AG08395 (cell line): ENCODE data around the gene MYO9B.

Experiments
- DNase-seq: peaks from one replicate; pipeline ENCODE4 v3.0.0; 2012; ENCODE audit warnings: mixed read lengths, low spot score

MYO9B gene

DNA sequence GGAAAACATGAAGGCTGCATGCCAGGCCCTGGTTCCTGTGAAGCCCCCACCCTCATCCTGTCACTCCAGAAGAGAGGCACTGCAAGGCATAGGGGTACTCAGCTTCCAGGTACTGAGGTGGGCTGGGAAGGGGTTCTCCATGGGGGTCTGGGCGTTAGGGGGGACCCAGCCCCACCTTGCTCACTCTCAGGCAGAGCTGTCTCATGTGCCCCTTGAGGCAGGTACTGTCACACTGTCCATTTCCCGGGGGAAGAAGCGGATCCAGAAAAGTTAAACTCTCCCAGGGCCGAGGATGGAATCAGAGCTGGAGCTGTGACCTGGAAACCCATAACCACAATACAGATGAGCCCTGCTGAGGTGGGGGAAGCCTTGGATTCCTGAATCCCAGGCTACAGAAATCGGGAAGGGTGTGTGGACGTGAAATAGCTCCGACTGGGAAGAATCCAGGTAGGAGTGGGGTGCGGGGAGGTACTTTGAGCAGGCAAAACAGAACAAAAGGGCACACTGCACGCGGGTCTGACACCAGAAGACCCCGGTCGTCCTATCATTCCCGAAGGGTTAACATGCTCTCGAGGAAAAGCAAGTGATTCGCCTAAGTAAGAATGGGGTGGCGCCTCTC is 139.0 kb downstream of the MYO9B start:
- DNase-seq, result no peak

DNA sequence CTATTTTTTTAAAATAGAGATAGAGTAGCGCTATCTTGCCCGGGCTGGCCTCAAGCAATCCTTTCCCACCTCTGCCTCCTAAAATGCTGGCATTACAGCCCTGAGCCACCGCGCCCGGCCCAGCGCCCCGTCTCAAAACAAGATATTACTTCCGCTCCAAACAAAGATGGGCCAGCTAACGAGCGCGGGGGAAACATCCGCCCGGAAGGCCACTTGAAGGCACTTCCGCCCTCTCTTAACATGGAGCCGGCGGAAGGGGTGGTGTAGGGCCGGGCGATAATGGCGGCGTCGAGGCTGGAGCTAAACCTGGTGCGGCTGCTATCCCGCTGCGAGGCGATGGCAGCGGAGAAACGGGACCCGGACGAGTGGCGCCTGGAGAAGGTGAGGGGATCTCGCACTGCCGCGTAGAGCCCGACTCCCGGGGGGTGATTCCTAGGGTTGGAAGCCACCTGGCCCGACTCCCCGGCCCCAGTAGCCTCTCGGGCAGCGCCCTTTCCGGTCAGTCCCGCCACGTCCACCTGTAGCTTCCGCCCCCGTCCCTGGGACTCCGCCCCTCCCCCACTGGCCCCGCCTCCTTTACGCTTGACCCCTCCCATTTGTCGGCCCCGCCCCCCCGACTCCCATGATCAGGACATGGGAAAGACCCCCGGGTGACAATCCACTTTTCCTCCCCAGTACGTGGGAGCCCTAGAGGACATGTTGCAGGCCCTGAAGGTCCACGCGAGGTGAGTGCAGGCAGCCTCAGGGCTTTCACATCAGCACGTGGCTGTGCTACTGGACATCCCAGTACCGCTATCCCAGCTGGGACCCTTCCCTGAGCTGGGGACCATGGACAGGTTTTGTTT is 139.8 kb downstream of the MYO9B start, which contains the start of gene USE1:
USE1 (plus strand) TSS at position 231 of the 845 bp plus-strand sequence; CDS start at position 280, 49 bp downstream.
- peak; percentile 93 for DNase-seq

DNA sequence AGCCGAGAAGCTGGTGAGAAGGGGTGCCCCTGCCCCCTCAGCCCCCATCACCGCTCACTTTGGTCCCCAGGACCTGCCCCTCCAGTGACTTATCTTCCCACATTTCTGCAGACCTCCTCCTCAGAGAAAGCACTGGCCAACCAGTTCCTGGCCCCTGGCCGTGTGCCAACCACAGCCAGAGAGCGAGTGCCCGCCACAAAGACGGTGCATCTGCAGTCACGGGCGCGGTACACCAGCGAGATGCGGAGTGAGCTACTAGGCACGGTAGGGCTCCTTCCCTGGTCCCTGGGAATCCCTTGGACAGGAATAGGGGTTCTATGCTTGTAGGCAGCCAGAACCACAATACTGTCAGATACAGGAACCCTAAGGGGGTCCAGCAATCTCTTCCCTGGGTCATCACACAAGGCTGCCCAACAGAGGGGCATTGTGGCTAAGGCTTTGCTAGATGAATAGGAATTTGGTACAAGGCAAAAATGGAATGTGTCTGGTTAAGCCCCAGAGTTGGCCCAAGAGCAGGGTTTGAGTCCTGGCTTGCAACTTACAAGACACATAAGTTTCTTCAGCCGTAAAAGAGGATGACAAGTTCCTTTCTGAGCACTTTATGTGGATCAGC is 140.6 kb downstream of the MYO9B start:
- DNase-seq, result no peak

DNA sequence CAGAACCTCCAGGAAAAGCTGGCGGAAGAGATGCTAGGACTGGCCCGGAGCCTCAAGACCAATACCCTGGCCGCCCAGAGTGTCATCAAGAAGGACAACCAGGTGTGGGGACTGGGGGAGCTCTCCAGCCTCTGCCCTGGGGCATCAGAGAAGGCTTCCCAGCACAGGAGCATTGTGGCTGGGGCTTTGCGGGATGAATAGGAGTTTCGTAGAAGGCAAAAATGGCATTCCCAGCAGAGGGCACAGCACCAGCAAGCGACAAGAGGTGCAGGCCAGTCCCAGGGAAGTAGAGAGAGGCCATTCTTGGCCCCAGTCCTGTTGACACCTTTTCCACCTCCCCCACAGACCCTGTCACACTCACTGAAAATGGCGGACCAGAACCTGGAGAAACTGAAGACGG is 143.7 kb downstream of the MYO9B start:
- DNase-seq, result no peak

DNA sequence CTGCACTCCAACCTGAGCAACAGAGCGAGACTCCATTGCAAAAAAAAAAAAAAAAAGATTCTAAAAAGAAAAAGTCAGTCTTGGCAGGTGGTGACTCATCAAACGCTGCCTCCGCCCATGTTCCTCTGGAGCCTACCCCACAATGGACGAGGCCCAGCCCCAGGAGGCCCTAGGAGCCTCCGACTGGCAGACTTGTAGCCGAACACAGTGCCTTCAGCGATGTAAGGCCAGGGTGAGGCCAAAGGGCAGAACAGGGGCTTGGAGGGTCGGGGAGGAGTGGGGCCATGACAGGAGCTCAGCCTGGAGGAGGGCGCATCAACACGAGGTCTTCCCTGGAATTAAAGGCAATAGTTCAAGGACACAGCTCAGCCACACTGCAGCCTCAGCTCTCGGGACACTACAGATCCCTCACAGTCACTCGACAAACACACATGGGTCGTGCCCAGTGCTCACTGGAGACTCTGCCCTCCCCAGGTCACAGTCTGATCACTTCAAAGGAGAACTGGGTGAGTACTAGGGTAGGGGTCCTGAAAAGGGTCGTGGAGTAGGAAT is 144.7 kb downstream of the MYO9B start:
- DNase-seq, result peak; percentile 71

DNA sequence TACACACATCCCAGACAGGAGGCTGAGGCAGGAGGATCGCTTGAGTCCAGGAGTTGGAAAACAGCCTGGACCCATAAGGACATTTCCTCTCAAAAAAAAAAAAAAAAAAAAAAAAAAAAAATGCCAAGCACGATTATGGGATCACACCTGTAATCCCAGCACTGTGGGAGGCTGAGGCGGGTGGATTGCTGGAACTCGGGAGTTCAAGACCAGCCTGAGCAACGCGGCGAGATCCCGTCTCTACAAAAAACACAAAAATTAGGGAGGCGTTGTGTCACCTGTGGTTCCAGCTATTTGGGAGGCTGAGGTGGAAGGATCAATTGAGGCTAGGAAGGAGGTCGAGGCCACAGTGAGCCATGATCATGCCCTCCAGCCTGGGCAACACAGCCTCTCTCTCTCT is 149.5 kb downstream of the MYO9B start:
- DNase-seq, result no peak

DNA sequence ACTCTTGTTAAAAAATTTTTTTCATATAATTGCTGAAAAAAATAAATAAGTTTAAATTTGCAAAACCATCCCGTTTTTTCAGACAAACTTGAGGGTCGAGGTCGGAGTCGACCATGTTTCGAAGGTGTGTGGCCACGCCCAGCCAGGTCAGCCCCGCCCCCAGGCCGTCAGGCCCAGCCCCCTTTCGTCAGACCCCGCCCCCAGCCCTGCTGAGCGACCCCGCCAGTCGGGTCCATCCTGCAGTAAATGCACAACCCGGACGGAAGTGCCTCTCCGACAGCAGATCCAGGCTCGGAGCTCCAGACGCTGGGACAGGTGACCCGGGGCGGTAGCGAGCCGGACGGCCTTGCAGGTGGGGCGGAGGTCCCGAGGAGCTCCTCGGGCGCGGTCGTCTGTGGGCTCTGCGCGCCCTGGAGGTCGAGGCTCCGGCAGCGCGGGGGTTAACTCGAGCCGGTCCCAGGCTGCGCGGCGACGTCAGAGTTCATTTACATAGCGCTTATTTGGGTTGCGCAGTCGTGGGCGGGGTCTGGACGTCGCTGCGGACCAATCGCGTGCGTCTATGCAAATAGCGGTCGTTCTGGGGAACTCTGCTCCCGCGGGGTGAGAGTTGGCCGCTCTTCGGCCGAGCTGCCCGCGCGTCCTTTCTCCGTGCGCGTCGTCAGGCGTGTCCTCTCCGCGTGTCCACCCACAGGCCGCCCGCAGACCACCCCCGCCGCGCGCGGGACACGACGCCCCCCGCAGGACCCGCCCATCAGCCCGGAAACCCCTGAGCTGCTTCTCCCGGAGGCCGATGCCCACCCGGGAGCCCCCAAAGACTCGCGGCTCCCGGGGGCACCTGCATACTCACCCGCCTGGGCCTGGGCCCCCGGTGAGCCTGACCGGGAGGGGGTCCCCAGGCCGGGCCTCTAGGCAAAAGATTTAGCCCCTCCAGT is 150.7 kb downstream of the MYO9B start, which contains the start of gene OCEL1:
OCEL1 (plus strand) TSS at position 225 of the 932 bp plus-strand sequence; CDS start at position 247, 22 bp downstream.
- peak; percentile 97 for DNase-seq

DNA sequence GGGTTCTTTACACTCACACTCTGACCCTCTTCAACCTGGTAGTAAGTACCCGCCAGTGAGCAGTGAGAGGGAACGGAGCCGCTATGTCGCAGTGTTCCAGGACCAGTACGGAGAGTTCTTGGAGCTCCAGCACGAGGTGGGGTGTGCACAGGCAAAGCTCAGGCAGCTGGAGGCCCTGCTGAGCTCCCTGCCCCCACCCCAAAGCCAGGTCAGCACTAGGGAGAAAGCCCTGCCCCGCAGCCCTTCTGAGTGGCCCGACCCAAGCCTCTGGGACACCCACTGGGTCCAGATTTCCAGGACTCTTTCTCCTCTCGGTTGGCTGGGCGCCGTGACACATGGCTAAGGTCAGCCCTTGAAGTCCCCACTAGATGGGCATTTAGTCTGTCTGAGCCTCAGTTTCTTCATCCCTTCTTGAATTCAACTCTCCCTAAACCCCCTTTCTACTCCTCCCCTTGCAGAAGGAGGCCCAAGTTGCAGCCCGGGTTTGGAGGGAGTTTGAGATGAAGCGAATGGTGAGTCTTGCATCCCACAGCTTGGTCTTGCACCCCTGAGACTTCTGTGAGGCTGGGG is 152.3 kb downstream of the MYO9B start:
- DNase-seq, result no peak

DNA sequence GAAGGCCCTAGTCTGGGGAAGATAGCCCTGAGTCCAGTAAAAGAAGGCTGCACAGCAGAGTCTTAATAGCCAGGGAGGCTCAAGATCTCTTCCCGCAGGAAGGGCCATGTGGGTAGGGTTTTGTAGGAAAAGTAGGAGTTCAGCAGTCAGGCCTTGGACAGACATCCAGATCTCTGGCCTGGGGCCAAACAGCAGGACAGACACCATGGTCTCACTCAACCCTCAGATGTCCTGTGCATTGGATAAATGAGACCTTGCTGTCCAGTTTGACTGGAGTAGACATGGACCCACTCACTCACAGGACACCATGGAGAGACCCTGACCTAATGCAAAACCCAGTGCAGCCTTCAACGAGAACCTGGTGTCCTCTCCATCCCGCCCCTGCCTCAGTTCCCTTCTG is 154.3 kb downstream of the MYO9B start:
- no peak for DNase-seq

DNA sequence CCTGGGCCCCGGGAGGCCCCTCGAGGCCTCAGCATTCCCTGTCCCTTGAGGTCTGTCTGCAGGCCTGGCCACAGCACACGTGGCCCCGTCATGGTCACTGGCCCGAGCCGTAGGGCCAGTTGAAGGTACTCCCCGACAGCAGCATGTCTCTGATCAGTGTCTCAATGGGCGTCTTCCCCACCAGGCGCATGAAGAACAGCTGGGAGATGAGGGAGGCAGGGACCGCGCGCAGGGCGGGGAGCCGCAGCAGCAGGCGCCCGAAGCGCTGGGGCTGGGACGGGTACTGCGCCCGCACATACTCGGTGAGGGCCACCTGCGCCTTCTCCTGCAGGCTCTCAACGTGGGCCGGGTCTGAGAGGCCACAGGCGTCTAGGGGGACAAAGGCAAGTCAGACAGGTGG is 156.7 kb downstream of the MYO9B start:
- DNase-seq, result no peak

DNA sequence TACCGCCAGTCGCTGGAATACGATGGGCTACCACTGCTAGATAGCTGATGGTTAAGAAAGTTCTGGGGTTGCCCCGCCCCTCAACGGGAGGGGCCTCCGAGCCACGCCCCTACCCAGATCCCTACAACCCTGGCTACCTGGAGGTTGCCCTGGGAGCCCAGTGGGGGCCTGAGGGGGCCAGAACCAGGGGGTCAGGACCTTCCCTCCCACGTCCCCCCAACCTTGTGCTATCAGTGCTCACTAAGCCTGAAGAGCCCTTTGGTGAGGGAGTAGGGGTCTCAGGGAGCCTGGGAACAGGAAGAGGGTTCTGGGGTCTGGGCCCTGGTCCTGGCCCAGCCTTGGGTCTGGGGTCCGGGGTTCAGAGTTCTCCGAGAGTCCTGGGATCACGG is 159.3 kb downstream of the MYO9B start:
- peak; percentile 58 for DNase-seq

DNA sequence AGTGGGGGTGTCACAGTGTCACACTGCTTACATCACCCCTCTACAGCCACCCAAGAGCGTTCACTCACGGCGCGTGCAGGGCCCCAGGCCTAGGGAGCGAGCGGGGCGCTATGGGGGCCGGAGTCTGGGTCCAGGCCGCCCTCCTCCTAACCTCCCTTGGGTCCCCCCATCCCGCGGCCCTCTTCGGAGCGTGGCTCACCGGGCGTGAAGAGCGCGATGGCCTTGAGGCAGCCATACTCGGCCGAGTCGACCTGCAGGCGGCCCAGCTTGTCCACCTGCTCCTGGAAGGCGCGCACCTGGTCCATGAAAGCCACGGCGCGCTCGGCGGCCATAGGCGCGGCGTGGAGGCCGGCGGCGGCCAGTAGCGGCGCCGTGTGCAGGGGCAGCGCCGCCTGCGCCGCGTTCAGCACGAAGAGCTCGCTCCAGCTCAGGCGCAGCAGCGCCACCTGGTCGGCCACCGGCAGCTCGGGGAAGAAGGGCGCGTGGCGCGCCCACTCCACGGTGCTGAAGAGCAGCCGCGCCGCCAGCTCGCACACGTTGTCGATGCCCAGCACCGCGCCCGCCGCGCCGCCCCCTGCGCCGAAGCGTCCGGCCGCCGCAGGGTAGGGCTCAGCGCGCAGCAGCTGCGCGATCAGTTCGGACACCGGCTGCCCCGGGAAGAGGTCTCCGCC is 159.9 kb downstream of the MYO9B start:
- DNase-seq, result peak; percentile 47

DNA sequence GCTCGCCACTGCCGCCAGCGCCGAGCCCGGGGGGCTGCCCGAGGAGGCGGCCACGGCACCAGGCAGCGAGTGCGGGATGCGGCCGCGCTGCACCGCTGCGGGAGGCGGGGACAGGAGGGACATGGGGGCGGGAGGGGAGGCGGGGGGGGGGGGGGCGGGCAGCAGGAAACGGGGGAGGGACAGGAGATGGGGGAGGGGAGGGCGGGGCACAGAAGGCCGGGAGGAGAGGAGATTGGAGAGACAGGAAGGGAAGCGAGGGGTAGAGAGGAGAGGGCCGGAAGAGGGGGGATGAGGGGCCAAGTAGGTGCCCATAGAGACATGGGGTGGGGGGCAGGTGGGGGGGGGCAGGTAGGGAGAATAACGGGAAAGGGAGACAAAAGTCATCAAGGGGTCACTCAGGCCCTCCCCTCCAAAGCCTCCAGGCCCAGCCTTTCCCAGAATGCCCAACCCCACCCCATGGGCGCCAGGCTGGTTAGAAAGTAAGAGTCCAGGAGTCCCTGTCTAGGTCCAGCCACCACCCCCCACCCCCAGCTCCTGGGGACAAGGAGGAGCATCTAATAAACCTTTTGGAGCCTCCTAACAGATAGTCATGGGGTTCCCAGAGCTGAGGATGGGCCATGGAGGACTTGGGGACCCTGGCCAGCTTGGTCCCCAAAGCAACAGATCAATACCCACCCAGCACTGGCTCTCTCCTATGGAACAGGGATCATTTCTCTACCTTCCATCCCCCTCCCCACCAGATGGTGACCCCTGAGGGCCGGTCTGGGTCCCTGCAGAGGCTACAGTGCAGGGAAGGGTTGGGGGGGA is 160.6 kb downstream of the MYO9B start:
- no peak for DNase-seq

DNA sequence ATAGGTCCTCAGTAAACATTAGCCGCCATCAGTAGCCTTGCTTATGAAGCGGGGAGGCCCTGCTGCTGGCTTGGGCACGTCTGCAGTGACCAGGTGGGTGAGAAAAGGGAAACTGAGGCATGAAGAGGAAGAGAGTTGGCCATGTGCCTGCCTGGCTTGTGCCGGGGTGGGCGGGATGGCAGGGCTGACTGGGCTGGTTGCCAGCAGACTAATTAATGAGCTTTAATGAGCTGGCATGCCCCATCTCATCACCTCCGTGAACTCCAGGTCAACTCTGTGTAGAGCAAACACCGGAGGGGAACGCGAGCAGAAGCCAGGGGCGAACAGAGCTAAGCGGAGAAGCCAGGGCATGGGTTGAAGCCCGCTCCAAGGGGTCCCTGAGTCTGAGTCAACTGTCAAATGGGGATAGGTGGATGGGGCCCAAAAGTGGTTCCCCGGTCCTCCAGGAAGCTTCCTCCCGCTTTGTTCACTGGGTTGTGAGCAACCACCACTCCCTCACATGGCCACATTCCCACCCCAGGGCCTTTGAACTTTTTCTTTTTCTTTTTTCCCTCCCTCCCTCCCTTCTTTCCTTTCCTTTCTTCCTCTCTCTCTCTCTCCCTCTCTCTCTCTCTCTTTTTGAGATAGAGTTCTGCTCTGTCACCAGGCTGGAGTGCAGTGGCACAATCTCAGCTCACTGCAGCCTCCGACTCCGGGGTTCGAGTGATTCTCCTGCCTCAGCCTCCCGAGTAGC is 161.4 kb downstream of the MYO9B start:
- no peak for DNase-seq

DNA sequence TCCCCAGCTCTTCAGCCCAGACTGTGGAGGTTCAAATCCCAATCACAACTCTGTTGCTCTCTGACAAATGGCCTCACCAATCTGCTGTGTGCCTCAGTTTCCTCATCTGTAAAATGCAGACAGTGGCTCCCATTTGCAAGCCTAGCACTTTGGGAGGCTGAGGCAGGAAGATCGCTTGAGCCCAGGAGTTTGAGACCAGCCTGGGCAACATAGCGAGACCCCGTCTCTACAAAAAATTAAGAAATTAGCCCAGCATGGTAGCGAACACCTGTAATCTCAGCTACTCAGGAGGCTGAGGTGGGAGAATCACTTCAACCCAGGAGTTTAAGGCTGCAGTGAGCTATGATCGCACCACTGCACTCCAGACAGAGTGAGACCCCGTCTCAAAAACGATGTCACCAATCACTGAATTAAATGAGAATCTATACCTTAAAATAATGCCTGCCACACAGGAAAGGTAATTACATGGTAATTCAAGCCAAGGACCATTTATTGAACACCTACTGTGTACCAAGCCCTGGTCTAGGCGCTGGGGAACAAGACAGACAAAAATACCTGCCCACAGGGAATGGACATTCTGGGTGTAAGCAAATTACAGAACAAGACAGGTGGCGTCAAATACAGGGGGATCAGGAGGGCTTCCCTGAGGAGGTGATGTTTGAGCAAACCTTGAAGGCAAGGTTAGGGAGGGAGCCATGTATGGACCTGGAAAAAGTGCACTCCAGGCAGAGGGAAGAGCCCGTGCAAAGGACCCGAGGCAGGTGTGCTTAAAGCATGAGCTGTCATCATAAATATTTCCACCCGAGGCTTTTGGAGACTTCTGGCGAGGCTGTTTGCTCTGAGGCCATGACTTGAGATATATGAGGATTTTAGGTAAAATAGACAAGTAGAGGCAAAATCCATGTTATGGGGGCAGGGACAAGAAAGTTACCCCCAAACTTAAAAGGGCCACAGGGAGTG is 162.4 kb downstream of the MYO9B start:
- no peak for DNase-seq

DNA sequence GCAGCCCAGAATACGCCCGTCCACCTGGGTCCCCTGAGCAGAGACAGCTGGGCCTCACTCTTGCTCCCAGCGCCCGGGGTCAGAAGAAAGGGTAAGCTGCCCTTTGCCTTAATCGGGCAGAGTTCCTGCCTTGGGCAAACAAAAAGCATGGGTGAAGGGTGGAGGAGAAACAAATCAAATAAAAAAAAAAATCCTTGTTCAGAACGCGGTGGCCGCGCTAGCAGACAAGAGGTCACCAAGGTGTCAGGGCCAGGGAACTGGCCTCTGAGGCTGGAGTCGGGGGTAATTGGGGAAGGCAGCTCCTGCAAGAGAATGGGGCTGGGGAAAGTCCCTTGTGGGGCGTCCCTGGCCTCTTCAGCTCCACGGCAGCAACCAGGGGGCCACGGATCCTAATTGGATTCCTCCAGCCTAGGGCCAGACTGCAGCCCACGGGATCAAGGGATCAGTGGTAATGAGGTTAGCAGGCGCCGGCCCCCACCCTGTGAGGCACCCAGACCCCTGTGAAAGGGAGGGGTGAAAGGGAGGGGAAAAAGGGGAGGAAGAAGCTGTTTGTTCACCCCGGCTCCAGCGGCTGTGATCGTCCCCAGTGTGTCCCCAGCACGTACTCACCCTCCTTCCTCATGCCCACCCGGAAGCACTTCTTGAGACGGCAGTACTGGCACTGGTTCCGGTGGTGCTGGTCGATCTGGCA is 164.6 kb downstream of the MYO9B start:
- no peak for DNase-seq

DNA sequence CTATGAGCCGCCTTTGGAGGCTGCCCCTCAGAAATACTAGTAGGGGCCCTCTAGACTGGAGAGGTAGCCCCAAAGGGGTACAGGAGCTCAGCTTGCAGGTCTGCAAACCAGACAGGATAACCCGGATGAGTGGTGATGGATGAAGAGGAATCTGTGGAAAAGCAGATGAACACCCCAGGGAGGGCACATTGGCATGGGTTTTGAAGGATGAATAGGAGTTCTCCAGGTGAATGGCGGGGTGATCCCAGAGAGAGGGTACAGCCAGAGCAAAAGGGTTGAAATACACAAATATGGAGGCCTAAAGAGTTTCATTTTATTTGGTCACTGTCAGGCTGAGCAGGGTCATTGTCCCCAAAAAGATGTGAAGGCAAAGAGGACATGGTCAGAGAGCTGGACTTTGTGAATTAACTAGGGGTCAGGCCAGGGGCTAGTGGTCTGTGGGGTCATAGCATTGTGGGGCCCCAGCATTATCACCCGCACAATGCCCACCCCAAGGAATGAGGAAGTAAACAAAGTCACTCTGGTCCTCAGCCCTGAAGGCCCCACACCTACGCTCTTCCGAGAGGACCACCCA is 165.3 kb downstream of the MYO9B start:
- no peak for DNase-seq
